ENCODE results near the gene RGS7.

- TF ChIP-seq CTCF (IDR thresholded peaks at IDR 0.05) (no peak), POLR2A (IDR thresholded peaks at IDR 0.05) (no peak)
These were observed 254.3 kb downstream of the RGS7 start for GRCh38 chr1:241102664-241103063.

Measured in right lobe of liver (tissue), 4 donors.